Measurements from ENCODE around the gene CASS4. TPM values are rescaled to one million over a fixed set of nuclear protein-coding genes. Genes with fewer than 3 reads are reported as not detected.
A peak's percentile ranks its signal among the peaks of the same experiment; 100 is the strongest.

The CASS4 gene
- total RNA-seq, 1 donor from 2014 or later: not detected

- TF ChIP-seq, protein P1, sequence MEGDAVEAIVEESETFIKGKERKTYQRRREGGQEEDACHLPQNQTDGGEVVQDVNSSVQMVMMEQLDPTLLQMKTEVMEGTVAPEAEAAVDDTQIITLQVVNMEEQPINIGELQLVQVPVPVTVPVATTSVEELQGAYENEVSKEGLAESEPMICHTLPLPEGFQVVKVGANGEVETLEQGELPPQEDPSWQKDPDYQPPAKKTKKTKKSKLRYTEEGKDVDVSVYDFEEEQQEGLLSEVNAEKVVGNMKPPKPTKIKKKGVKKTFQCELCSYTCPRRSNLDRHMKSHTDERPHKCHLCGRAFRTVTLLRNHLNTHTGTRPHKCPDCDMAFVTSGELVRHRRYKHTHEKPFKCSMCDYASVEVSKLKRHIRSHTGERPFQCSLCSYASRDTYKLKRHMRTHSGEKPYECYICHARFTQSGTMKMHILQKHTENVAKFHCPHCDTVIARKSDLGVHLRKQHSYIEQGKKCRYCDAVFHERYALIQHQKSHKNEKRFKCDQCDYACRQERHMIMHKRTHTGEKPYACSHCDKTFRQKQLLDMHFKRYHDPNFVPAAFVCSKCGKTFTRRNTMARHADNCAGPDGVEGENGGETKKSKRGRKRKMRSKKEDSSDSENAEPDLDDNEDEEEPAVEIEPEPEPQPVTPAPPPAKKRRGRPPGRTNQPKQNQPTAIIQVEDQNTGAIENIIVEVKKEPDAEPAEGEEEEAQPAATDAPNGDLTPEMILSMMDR (IDR thresholded peaks at IDR 0.05; ENCODE audit: insufficient read depth, low read length, severe bottlenecking): no peak
- FAIRE-seq (no peak), DNase-seq (ENCODE audit: low read depth) (peak; percentile 5)
- Histone ChIP-seq H3K27me3 (ENCODE audit: control insufficient read depth, insufficient read depth, low read length) (no peaks in the 10 kb centered on the region), H3K36me3 (ENCODE audit: control insufficient read depth, insufficient read depth, low read length) (no peaks in the 10 kb centered on the region), H3K4me3 (ENCODE audit: low read depth, low read length) (no peak overlapping the region)
These were observed 39.2 kb downstream of the CASS4 start for GRCh38 chr20:56451056-56451765.

DNA sequence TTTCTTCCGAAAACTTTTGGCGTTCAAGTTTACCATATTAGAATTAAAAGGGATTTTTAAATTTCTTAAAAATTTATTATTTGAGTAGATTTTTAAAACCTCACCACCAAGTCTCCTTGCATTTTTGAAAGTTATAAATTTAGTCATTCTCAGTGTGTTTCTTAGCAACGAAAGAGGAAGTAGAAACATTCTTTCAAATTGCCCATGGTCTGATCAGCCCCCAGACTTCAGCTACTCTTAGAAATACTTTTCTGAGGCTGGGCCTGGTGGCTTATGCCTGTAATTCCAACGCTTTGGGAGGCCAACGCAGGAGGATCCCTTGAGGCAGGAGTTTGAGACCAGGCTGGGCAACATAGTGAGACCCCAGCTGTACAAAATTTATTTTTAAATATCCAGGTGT, 41.3 kb downstream of the CASS4 start:
- FAIRE-seq: no peak
- DNase-seq (ENCODE audit: low read depth): no peak
- Histone ChIP-seq H3K4me3 (ENCODE audit: low read depth, low read length) (no peak overlapping the region), H3K36me3 (ENCODE audit: control insufficient read depth, insufficient read depth, low read length) (no peaks in the 10 kb centered on the region), H3K27me3 (ENCODE audit: control insufficient read depth, insufficient read depth, low read length) (no peaks in the 10 kb centered on the region)
- TF ChIP-seq, protein P1 (IDR thresholded peaks at IDR 0.05; ENCODE audit: insufficient read depth, low read length, severe bottlenecking): no peak

- no peaks in the 10 kb centered on the region for H3K36me3 ChIP-seq (ENCODE audit: control insufficient read depth, insufficient read depth, low read length)
- TF ChIP-seq, protein P1 (IDR thresholded peaks at IDR 0.05; ENCODE audit: insufficient read depth, low read length, severe bottlenecking): no peak
- FAIRE-seq (no peak), DNase-seq (ENCODE audit: low read depth) (no peak)
- no peak overlapping the region for H3K4me3 ChIP-seq (ENCODE audit: low read depth, low read length)
- no peaks in the 10 kb centered on the region for H3K27me3 ChIP-seq (ENCODE audit: control insufficient read depth, insufficient read depth, low read length)
These were observed 42.7 kb downstream of the CASS4 start for GRCh38 chr20:56454754-56455153.

DNA sequence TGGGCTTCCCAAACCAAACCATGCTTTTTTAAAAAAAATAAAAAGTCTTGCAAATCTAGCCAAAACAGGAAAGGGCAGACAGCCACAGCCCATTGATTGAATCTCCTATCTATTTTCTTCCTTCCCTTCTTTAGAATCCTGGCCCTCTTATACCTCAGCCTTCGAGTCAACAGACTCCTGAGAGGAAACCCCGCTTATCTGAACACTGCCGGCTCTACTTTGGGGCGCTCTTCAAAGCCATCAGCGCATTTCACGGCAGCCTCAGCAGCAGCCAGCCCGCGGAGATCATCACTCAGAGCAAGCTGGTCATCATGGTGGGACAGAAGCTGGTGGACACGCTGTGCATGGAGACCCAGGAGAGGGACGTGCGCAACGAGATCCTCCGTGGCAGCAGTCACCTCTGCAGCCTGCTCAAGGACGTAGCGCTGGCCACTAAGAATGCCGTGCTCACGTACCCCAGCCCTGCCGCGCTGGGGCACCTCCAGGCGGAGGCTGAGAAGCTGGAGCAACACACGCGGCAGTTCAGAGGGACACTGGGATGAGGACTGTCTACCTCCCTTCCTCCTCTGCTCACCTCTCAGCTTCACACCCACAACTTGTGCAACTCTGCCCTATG, 46.3 kb downstream of the CASS4 start:
- no peaks in the 10 kb centered on the region for H3K36me3 ChIP-seq (ENCODE audit: control insufficient read depth, insufficient read depth, low read length)
- FAIRE-seq (no peak), DNase-seq (ENCODE audit: low read depth) (no peak)
- TF ChIP-seq, protein P1 (IDR thresholded peaks at IDR 0.05; ENCODE audit: insufficient read depth, low read length, severe bottlenecking): no peak
- H3K4me3 ChIP-seq (ENCODE audit: low read depth, low read length): no peak overlapping the region
- no peaks in the 10 kb centered on the region for H3K27me3 ChIP-seq (ENCODE audit: control insufficient read depth, insufficient read depth, low read length)

DNA sequence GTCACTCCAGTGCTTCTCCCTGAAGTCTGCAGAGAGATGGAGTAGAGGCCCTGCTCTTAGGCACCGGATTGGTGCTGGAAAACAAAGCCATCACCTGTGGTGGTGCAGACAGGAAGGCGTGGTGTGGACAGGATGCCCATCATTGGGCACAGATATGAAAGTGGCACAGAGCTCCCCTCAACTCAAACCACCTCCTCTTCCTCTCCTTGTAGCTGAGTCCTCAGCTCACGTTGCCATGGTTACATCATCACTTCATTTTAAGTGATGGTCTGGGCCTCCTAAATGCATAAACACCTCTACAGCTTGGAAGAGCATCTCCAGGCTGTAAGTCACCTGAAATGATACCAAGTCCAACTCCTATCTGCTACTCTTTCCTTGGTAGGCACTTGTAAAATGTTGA, 48.4 kb downstream of the CASS4 start:
- Histone ChIP-seq H3K27me3 (ENCODE audit: control insufficient read depth, insufficient read depth, low read length) (no peaks in the 10 kb centered on the region), H3K4me3 (ENCODE audit: low read depth, low read length) (no peak overlapping the region), H3K36me3 (ENCODE audit: control insufficient read depth, insufficient read depth, low read length) (no peaks in the 10 kb centered on the region)
- no peak for DNase-seq (ENCODE audit: low read depth)
- TF ChIP-seq, protein P1 (IDR thresholded peaks at IDR 0.05; ENCODE audit: insufficient read depth, low read length, severe bottlenecking): no peak
- FAIRE-seq: no peak
